Activated CD4-positive, alpha-beta T cell treated with anti-CD3 and anti-CD28 coated beads for 1 hour (primary cell): ENCODE measurements around the gene SH3PXD2A.

ENCODE experiments used
- DNase-seq: peaks from one replicate; pipeline ENCODE4 v3.0.0-alpha.2; 2020

The SH3PXD2A gene

DNA sequence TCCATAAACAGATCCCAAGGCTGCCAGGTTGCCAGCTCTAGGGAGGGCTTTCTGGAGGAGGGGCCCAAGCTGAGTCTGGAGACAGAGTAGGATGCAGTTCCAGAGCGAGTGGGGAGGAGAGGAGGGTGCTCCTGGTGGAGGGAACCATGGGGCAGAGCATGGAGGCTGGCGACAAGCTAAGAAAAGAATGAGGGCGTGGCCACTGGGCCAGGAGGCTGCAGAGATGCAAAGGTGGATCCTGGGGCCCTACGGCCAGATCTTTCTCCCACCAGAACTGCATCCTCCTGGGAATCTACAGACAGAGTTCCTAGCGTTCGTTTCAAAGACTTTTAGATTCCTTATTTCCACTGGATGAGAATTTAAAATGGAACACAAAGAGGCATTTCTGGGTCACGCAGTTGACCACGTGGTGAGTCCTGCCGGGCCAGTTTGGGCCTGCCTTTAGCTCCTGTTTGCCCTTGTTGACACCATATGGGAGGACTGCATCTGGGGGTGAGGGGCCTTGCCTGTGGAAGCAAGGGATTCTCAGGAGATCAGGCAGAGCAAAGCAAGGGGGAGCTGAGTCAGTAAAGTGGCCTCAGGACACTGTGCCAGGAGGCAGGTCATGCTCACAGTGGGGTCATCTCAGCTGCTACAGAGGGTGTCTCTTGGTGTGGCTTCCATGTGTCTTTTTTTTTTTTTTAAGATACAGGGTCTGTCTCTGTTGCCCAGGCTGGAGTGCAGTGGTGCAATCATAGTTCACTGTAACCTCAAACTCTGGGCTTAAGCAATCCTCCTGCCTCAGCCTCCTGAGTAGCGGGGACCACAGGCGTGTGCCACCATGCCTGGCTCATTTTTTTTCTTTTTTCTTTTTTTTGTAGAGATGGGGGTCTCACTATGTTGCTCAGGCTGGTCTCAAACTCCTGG lies 137.8 kb downstream of the SH3PXD2A start:
- no peak for DNase-seq

DNA sequence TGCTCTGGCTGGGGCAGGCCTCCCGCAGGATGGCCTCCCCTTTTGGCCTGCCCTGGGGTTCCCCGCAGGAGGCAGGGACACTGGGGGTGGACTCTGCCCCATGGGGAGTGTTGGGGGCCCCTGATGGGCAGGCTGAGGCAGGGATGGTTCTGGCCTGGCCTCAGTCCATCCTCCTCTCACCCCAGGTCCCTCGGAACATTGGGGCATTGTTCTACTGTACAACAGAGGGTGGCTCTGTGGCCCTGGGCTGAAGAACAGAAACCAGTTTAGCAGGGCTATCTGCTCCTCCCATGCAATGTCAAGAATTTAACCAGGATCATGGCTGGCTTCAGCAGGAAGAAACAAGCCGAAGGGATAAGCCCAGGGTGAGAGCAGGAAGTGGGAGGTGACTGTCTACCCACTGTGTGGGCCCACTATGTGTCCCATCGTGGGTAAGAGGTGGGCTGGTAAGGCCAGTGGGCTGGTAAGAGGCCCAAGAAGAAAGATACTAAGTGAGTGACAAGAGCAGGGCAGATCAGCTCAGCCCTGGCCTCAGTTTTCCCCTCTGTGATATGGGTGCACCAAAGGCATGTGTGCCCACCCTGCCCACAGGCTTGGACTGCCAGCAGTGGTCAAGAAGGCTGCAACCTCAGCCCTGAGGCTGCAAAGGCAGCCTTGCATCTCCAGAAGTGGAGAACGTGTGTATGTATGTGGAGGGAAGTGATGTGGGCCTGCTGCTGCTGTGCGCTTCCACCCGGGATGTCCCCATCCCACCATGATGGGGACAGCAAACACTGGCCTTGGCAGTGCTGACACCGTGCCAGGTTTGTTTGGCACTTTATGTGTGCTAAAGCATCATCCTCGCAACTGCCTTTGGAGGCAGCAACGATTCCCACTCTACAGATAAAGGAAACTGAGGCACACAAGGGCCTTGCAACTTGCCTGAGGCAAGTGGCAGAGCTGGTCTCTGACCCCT lies 138.9 kb downstream of the SH3PXD2A start:
- DNase-seq: no peak

- no peak for DNase-seq
Measured at GRCh38 chr10:103715430-103715829, 139.9 kb downstream of the SH3PXD2A start.

DNA sequence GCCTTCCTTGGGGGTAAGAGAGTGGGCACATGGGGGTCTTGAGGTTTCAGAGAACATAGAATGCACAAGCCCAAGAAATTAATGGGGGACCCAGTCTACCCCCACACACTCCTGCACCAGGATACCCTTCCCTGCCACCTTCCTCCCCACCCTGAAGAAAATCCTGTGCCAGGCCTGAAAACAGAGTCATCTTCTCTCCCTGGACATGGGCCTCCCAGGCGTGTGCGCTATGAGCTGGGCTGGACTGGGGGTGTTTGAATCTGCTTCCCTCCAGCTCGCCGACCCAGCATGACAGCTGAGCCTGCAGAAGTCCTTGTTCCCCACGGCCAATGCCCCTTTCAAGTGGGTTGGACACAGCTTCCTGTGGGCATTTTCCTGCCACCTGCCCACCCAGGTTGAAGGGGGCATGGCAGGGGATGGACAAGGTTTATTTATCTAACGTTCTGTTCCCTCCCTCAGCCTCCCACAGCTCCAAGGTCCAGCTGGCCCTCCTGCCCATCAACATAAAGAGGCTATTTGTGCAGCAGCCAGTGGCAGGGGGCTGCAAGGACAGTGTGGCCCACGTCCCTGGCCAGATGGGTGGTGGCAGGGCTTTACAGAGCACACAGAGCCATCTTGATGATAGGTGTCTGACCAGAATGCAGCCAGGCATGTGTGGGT lies 141.0 kb downstream of the SH3PXD2A start:
- no peak for DNase-seq

GRCh38 chr10:103713676-103714075 lies 141.7 kb downstream of the SH3PXD2A start:
- DNase-seq: no peak

DNA sequence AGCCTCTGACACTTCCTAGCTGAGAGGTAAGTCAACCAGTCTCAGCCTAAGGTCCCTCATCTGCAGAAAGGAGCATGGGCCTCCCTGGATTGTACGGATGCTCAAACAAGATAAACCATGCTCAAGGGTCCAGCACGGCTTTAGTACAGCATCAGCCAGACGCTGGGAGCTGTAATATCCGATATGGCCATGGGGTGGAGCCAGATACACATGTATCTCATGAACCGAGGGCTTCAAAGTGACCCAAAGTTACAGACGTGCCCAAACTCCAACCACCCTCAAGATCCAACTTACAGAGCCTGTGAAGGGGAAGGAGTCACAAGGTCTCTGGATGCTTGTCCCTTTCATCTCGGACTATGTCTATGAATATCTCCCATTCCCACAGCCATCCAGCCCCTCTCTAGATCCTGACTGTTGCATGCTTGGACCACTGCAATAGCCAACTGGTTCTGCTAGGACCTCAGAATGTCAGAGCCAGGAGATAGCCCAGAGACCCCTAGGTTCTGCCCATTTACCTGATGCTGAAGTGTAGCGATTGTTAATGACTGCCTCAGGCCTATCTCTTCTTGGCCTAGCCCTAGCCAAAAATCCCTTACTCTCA lies 142.4 kb downstream of the SH3PXD2A start:
- DNase-seq: peak; percentile 71

DNA sequence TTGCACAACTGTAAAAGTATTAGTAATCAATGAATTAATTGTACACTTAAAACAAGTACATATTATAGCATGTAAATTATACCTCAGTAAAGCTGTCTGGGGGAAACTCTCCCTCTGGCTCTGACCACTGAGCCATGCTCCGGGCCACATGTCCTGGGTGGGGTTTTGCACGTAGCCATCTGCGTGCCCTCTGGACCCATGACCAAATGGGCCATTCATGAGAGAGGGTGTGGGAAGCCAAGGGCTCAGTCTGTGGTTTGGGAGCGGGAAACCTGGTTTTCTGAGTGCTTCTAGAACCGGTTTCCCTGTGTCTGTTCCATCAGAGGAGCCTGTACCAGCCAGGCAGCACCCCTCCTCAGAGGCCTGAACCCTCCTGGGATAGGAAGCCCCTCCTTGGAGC lies 143.2 kb downstream of the SH3PXD2A start:
- no peak for DNase-seq

DNA sequence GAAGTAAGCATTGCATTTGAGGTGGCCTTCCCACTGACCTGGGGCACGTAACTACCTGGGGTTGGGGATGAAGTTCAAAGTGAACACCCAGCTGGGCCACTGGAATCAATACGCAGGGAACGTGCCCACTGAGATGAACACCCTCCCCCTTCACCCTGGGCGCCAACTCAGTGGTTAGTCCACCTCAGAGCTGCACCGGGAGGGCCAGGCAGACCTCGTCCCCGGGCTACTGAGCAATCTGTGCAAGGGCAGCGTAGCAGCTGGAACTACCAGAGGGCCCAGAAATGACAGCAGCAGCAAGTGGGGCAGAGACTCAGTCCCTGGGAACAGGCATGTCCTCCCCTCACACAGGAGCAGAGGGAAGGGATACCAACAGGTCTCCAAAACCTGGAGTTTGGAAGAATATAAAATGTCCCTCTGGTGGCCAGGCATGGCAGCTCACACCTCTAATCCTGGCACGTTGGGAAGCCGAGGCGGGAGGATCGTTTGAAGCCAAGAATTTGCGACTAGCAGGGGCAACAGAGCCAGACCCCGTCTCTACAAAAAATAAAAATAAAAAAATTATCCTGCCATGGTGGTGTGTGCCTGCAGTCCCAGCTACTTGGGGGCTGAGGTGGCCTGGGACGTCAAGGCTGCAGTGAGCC lies 143.9 kb downstream of the SH3PXD2A start:
- no peak for DNase-seq

DNA sequence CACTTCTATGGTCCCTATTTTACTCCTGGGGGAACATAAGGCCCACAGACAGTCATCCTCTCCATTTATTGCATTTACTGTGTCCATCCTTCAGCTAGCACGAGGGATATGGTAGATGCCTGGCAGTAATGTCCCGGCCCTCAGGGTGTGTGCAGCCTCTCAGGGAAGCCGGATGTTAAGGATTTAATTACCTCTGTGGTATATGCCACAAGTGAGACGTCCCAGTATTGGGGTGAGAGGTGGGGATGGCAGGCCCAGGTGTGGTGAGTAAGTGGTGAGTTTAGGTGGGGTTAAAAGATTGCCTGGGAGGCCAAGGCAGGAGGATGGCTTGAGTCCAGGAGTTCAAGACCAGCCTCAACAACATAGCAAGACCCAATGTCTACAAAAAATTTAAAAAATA lies 144.9 kb downstream of the SH3PXD2A start:
- DNase-seq: no peak

- DNase-seq: no peak
Measured at GRCh38 chr10:103709341-103709920, 145.9 kb downstream of the SH3PXD2A start.

- no peak for DNase-seq
Measured at GRCh38 chr10:103708627-103709288, 146.6 kb downstream of the SH3PXD2A start.

- no peak for DNase-seq
Measured at GRCh38 chr10:103707956-103708626, 147.3 kb downstream of the SH3PXD2A start.

GRCh38 chr10:103706762-103707161 lies 148.6 kb downstream of the SH3PXD2A start:
- DNase-seq: no peak

DNA sequence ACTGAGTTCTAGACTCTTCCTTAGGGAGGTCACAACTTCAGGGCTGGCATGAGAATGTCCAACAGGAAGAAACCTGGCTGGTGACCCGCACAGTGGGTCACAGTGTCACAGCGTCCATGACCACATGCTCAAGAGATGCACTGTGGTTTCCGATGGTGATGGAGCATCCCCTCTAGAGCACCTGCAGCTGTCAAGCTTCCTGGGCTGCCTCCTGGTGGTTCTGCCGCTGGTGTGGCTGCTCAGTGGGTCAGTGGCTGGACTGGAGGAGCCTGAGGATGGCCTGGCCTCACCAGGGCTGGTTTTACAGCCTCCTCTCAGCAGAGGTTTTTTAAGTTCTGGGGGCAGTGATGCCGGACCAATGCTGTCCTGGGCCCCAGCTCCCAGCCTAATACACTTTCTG lies 149.3 kb downstream of the SH3PXD2A start:
- DNase-seq: no peak

DNA sequence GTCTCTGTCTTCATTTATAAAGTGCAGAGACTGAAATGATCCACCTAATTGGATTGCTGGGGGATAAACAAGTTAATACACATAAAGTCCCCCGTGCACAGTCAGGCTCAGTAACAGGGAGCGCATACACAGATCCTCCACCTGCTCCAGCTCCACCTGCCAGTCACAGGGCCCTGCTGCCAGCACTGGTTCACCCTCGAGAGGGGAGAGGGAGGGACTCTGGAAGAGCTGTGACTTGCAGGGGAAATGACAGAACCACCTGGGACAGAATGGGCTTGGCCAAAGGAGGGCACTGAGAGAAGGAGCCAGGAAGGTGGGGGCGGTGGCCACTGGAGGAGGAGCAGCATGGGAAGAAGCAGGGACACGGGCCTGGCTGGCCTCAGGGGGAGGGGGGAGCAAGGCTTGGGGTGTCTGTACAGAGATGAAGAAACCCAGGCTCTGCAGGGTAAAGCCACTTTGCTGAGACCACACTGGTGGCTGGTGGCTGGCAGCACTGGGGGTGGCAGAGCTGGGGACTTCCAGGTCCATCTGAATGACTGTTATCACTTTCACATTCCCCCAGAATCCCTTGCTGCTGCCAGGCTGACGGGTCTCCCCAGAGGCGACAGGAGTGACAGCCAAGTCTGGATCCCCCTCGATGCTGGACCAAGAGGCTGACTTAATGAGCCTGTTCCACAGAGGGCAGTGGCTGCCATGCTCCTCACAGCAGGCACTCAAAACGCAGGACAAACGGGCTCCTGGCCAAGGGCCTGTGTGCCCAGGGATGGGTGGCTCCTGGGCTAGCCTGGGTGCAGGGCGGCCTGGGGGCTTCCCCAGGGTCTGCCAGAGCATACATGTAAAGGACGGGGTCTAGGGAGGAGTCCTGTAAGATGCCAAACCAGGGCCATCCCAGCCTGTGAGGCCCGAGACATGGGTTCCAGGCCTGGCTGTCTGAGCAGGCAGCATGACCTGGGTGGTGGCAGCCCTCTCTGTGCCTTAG lies 151.1 kb downstream of the SH3PXD2A start:
- no peak for DNase-seq

- no peak for DNase-seq
Measured at GRCh38 chr10:103701380-103702222, 153.8 kb downstream of the SH3PXD2A start.

DNA sequence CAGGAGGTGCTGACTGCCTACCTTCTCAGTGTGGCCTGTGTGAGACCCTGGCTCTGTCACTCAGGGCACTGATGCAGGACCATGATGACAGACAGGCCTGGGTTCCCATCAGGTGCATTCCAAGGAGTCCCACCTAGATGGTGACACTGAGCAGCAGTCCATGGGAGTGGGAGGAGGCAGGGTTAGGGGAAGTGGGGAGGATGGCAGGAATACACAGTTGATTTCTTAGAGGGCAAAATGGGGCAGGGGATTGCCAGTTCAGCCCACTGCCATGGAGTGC lies 155.0 kb downstream of the SH3PXD2A start:
- DNase-seq: no peak

DNA sequence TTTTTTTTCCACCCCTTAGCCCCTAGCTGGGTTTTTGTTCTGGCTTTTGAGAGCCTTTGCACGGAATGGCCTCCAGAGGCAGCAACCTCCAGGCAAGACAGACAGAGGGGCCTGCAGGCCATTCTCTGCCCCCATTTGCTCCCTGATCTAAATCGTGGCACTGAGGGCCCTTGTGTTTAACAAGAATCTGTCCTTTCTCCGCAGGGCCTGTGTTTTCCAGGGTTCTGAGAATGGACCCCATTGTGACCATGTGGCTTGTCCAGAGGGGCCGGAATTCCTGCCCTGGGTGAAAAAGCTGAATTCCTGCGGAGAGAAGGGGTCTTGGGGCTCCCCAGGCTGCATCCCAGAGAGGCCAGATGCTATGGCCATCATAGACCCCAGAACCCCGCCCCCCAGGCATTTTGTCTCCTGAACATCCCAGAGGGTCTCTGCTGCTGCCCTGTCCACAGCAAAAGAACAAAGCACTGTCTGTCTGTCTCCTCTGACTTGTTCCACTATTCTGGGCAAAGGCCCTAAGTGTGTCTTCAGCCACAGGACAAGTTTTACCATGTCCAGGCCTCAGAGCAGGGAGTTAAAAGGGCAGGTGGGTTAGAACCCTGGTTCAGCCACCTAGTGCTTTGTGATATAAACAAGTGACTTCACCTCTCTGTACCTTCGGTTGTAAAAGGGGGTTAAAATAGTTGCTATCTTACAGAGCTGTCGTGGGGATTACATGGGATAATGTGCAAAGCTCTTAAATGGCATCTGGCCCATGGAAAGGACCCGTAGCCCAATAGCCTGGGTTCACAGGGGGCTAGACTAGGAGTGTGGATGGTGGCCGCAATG lies 155.6 kb downstream of the SH3PXD2A start:
- no peak for DNase-seq
